GM19324 (cell line): ENCODE results near the gene CENPH.
"Not testable (repeated sequence)": the region's sequence is repeated elsewhere in the genome, so short reads cannot be mapped to it uniquely, and the experiment has no call there.

ENCODE experiments used
- ATAC-seq: cut with Tn5 transposase; IDR thresholded peaks from one replicate; pipeline ENCODE4 v1.9.1; 2021; ENCODE audit warnings: mild to moderate bottlenecking, moderate library complexity; ENCODE audit not compliant: unreplicated experiment, low FRiP score

The CENPH gene

DNA sequence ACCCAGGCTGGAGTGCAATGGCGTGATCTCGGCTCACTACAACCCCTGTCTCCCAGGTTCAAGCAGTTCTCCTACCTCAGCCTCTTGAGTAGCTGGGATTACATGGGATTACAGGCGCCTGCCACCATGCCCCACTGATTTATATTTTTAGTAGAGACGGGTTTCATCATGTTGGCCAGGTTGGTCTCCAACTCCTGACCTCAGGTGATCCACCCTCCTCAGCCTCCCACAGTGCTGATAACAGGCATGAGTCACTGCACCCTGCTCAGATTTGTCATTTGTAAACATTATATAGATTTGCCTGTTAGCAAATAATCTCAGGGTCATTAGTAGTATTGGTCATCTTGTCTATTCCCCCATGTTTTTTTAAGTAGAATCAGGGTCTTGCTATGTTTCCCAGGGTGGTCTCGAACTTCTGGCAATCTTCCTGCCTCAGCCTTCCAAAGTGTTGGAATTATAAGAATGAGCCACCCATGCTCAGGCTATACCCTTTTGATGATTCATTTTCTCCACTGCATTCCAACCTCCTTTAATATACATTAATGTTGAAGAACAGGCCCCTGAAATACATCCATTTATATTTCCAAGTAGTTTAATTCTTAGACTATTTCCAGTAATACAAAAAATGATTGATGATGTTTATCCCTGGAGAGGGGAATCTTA is 17.3 kb downstream of the CENPH start:
- ATAC-seq = no peak

- no peak for ATAC-seq
Observed at GRCh38 chr5:69209602-69210001, 20.2 kb downstream of the CENPH start.

GRCh38 chr5:69211200-69211599 is 21.8 kb downstream of the CENPH start:
- no peak for ATAC-seq

DNA sequence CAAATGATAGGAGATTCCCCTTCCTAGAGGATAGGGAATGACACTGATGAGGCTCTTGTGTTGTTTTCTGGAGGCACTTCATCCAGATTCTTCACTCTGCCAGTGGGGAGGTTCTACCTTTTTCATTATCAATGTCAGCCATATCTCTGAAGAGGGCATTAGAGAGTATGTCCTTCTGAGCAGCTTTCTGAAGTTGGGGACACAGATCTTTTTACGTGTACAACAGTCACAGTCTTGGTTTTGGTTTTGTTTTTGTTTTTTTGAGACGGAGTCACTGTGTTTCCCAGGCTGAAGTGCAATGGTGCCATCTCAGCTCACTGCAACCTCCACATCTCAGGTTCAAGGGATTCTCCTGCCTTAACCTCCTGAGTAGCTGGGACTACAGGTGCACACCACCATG is 22.6 kb downstream of the CENPH start:
- ATAC-seq = no peak

DNA sequence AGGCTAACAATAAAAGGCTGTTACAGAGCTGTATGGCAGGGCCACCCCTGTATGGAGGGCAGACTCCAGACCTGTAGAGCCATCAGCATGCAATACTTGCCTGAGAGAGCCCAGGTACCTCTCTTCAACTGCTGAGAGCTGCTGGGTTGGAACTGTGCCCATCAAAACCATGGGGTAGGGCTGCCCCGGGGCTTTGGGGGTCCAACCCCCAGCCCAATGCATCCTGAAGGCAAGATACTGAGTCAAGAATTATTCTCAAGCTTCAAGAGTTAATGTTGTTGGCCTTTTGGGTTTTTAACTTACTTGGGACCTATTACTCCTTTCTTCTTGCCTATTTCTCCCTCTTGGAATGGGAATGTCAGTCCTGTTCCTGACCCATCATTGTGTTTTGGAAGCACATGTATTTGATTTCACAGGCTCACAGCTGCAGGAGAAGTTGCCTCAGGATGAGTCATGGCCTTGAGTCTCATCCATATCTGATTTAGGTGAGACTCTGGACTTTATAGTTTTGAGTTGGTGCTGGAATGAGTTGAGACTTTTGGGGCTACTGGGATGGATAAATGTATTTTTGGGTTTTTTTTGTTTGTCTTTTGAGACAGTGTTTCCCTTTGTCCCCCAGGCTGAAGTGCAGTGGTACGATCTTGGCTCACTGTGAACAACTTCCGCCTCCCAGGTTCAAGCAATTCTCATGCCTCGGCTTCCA is 24.3 kb downstream of the CENPH start:
- ATAC-seq = no peak

- ATAC-seq = no peak
Observed at GRCh38 chr5:69217151-69217511, 27.7 kb downstream of the CENPH start.

GRCh38 chr5:69217548-69218526 is 28.5 kb downstream of the CENPH start:
- ATAC-seq = peak; percentile 96

DNA sequence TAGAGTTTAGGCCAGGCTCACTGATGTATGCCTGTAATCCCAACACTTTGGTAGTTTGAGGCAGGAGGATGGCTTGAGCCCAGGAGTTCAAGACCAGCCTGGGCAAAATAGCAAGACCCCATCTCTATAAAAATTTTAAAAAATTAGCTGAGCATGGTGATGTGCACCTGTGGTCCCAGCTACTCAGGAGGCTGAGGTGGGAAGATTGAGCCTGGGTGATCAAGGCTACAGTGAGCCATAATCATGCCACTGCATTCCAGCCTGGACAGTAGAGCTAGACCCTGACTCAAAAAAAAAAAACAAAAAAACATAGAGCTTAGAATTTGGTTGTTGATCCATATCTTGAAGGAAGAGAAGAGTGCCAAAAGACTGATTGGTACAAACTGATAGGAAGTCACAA is 30.6 kb downstream of the CENPH start:
- no peak for ATAC-seq

GRCh38 chr5:69220371-69220770 is 31.0 kb downstream of the CENPH start:
- not testable (repeated sequence) for ATAC-seq

DNA sequence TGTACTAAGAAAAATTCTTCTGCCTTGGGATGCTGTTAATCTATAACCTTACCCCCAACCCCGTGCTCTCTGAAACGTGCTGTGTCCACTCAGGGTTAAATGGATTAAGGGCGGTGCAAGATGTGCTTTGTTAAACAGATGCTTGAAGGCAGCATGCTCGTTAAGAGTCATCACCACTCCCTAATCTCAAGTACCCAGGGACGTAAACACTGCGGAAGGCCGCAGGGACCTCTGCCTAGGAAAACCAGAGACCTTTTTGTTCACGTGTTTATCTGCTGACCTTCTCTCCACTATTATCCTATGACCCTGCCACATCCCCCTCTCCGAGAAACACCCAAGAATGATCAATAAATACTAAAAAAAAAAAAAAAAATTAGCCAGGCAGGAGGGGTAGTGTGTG is 31.4 kb downstream of the CENPH start:
- ATAC-seq = not testable (repeated sequence)

GRCh38 chr5:69224520-69224919 is 35.1 kb downstream of the CENPH start:
- no peak for ATAC-seq

- no peak for ATAC-seq
Observed at GRCh38 chr5:69225860-69226259, 36.5 kb downstream of the CENPH start.

GRCh38 chr5:69230181-69230580 is 40.8 kb downstream of the CENPH start:
- ATAC-seq = no peak

DNA sequence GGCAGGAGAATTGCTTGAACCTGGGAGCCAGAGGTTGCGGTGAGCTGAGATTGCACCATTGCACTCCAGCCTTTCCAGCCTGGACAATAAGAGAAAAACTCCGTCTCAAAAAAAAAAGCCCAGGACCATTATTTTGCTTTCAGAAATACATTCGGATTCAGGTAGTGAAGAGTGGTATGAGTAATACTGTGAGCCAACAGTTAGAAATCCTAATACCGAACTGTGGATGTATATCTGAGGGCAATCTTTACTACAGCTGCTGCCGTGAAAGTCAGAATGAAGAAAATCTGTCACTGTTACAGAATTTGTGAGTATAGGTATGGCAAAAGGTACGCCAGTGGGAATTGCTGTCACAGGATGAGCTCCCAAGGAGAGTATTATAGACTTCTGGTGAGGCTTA is 41.9 kb downstream of the CENPH start:
- ATAC-seq = no peak

- ATAC-seq = no peak
Observed at GRCh38 chr5:69231851-69232250, 42.5 kb downstream of the CENPH start.

DNA sequence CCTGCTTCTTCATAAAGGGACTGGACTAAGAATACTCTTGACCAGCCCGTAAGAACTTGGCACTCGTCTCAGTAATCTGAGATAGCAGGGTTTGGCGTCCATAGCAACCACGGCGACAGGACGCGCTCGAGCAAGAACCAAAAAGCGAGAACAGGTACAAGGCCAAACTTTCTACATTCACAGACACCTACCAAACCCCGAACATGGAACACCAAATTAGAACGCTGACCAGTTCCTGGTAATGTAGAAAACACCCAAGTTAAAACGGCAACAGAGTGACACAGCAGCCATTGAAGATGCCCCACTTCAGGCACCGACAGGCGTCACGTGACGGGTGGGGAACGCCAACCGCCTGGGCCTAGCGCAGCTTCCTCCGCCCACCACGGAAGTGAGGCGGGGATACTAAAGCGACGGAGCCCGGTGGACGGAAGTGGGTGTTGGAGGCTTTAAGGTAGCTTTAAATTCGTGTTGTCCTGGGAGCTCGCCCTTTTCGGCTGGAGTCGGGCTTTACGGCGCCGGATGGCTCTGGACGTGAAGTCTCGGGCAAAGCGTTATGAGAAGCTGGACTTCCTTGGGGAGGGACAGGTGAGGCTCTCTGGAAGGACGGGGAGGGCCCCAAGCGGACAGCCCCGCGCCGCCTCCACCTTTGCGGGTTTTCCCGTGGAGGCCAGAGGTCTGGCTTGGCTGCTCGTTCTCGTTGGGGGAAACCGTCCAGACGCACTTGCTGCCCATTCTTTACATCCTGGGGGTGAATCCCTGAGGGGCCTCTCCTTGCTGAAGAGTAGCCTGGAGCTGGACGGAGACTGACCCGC is 45.3 kb downstream of the CENPH start, which contains the start of gene CDK7:
Gene CDK7 (plus strand): TSS at position 430 of the 812 bp plus-strand sequence. CDS start 90 bp downstream, at position 520.
- peak; percentile 100 for ATAC-seq

- not testable (repeated sequence) for ATAC-seq
Observed at GRCh38 chr5:69236733-69237132, 47.4 kb downstream of the CENPH start.

GRCh38 chr5:69237877-69238276 is 48.5 kb downstream of the CENPH start:
- no peak for ATAC-seq

- no peak for ATAC-seq
Observed at GRCh38 chr5:69238760-69239251, 49.4 kb downstream of the CENPH start.
